Left hindlimb (tissue), 1 donor: ENCODE measurements around the gene APOA1.

Experiments used
- DNase-seq: peaks from one replicate; pipeline ENCODE4 v3.0.0-alpha.2; 2018

APOA1 gene

DNA sequence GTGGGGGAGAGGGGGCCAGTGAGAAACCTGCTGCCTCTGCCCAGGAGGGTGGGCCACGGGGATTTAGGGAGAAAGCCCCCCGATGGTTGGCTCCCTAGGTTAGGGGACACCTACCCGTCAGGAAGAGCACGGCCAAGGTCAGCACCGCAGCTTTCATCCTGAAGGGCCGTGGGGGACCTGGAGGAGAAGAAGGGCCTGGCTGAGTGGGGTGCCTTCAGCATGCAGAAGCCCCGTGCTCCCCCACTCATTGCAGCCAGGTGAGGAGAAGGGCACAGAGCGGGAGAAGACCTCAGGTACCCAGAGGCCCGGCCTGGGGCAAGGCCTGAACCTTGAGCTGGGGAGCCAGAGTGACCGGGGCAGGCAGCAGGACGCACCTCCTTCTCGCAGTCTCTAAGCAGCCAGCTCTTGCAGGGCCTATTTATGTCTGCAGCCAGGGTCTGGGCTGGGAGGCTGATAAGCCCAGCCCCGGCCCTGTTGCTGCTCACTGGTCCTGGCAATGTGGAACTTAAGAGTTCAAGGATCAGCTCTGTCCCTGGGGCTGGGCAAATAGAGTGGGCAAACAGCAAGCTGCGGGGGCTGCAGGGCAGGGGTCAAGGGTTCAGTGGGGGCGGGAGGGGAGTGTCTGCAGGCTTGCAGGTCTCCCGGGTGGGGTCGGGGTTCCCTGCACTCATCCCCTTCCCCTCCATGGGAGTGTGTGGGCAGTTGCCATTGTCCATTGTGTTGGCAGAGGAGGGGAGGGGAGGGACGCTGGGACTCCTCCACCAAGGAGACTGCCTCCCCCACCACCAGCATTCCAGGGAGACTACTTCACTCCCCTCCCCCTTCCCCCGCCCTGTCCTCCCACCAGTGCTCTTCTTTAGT, at the start of gene APOA1:
Gene APOA1, minus strand, starts transcription at position 392 of the 861 bp plus-strand sequence. Its CDS starts 235 bp downstream, at position 157.
- DNase-seq = peak; percentile 30

DNA sequence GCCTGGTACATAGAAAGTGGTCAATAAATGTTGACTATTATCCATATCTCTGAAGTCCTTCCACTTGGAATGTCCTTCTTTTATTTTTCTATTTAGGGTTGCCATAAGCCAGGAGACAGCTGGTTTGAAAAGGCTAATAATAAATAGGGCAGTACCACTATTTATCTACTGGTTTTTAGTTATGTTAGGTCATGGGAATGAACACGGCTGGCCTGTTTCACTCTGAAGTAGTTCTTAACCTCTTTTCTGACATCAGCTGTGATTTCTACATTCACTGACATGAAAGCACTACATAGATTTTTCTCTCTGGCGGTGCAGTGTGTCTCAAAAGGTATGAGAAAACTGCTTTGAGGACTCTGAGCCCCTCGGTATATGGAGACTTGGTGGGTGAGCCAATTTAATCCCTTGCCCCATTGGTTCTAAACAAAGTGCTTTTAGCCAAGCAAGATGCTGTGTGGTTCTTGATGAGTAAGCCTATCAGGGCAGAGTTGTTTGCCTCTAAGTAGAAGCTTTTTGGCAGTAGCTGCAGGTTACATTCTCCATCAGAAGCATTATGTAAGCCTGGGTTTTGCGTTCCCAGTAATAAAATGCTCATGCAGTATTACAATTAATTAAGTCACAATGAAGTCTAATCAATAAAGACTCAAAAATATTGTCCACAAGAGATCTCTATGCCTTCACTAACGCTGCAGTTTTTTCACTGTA, 48.7 kb upstream of the APOA1 start:
- no peak for DNase-seq

GRCh38 chr11:116882386-116882785, 45.0 kb upstream of the APOA1 start:
- no peak for DNase-seq

DNA sequence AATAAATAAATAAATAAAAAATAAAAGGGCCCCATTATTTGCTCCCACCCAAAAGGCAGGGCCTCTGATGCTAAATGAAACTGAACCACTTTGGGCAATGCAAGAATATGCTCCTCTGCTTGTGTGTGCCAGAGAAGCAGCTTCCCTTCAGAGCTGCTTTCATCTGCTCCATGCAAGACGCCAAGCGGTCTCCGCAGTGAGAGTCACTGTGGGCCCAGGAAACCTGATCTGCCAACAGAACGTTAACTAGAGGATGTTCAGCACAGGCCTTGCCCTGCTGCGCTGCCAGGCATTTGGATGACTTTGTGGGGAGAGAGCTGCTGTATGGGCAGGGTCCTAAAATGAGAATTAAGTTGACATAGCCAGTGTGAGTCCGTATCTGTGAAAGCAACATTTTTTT, 43.7 kb upstream of the APOA1 start:
- no peak for DNase-seq

DNA sequence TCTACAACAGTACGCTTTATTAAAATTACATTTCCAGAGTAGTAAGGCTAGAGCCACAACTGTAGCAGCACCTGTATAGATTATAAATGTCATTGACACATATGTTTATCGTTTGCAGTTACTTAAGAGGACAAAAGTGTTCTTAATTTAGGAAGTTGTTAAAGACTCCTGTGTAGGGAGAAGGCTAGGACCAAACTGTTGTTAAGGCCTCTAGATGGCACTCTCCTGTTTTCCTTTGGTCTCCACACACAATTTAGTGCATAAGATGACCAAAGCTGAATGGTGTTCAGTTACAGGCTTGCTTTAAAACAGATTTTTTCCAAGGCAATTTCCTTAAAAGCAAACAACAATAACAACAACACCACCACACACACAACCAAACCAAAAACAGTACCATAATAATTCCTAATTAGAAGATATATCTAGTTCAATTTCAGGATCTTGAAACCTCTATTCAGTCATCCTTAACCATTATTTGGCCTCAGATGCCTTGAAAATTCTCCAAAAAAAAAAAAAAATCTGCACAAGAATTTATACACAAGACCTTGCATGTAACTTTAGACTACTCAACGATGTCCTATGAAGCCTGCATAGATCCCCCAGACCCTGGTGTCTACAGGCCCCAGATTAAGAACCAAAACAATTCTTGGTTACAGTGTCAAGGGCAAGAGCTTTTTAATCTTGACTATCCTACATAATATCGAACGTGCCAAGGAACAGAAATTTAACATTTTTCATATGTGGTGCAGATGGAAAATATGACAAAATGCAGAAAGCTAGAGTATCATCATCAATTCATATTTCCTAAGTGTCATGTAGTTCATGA, 42.6 kb upstream of the APOA1 start:
- no peak for DNase-seq

DNA sequence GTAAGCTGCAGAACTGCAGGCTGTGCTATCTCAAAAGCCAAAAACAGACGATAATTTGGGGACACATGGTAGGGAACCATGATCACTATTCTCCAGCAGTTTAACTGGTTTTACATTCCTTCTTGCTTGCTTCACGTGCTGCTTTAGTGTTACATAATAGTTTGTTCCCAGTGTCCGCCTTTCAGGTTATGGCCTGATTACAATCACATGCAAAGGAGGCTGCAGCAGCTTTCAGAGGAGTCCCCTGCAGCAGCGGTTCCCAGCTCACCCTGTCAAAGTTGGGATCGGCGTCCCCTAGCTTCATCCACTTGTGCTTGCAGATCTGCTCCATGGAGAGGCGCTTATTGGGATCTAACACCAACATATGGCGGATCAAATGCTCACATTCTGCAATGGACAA, 39.2 kb upstream of the APOA1 start:
- no peak for DNase-seq

DNA sequence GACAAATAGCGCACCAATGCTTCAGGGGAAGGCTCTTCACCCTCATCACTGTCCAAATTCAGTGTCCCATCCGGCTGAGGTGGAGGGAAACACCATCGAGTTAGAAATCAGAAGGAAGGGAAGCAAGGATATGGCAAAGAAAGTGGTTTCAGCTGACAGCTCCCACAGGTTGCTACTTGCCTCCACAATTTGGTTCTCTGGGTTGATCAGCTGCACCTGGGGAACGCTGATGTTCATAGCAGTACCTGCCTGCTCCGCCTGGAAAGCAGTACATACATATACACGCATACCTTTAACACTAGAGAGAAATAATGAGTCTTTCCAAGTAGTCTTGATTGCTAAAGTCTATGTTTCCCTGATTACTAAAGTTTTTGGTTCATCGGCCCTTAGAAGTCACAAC, 37.8 kb upstream of the APOA1 start:
- no peak for DNase-seq

DNA sequence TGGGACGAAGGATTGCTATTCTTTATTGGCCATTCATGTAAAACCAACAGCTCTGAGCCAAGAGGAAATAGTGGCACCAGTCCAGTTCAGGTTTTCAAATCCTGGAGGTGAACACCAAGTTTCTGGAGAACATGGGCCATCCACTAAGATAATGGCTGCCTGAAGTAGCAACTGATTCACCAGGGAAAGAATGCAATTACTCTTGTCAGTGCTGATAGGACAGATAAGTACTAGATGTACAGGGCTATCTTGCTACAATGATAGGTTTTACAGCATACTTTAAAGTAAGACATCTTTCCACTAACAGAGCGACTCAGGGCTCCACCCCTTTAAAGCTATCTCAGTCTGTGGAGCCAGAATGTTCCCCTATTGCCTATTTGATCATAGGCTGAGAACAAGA, 36.8 kb upstream of the APOA1 start:
- no peak for DNase-seq

DNA sequence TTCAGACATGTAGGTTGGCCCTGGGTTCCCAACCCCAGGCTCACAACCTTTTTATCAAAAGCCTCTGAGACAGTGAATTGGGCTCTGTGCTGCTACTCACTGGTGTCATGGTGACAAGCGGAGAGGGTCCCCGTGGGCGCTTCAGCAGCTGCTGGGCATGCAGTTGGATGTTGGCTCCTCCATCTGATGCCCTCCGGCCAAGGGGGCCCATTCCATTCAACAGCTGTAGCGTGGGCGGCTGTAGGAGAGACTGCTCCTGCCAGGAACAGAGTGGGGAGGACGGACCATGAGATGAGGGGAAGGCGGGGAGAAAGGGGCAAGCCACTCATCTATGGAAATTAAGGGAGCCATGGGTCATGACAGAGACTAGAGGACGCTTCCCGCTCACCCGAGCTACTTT, 36.0 kb upstream of the APOA1 start:
- DNase-seq = no peak

DNA sequence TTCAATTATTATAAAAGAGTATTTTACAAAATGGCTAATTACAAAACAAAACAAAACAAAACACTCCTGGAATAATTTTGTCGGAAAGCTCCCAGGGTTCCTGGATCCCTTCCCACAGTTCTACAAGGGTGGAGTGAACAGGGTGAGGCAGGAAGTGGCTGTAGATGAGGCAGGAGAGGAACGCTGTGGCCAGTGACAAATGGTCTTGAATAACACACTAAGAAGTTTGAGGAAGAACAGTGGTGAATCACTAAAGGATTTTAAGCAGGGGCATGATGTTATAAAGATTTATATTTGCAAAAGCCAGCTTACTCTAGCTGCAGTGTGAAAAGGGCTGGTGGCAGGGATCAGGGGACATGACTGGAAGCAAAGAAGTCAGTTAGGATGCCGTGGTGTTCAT, 33.8 kb upstream of the APOA1 start:
- DNase-seq = no peak

GRCh38 chr11:116870054-116870453, 32.6 kb upstream of the APOA1 start:
- no peak for DNase-seq

DNA sequence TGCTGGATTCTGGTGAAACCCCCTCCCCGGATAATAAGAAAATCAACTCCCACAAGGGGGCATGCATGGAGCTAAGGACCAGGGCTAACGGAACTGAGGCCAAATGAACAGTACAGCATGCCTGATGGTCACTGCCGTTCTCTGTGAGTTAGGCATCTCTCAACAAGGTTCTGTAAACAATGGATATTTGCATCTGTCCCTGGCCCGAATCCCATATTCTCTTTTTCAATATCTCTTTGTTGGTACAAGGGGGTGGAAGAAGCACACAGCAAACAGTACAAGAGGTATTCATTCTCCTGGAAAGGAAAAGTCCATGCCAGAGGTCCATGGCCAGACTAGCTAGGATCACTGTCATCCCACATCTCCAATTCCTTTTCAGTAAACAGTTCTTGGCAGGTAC, 32.2 kb upstream of the APOA1 start:
- DNase-seq = no peak

DNA sequence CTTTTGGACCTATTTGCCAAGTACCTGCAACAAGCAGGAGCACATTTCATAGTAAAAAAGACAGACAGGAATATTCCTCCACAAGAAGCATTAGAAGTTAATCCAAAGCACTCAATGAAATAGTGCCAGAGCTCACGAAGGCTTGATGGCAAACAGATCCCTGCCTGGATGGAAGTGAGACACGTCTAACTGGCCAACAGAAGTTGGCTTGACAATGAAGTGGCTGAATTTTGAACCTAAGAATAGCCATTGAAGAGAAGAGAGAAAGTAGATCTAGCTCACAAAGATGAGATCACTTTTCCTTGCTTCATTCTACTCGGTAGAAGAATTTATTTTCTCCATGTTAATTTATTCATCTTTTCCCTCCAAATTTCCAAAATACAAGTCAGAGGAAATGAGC, 30.6 kb upstream of the APOA1 start:
- DNase-seq = no peak

DNA sequence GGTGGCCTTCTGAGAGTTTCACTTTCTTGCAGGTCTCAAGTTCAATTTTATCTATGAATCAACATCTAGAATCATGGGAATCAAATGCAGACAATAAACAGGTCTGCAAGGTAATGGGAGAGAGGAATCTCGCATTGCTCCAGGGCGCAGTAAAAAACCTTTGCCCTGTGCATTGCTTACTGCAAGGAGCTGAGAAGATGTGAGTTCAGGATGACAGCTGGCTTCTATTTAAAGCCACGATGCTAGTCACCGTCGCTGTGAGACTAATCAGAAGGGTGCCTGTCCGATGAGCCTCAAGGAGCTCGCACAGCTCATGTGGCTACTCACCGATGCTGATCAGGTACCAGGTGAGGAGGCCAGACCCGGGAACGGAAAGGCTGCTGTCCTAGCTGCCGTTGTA, 30.2 kb upstream of the APOA1 start:
- no peak for DNase-seq

GRCh38 chr11:116866804-116867455, 29.5 kb upstream of the APOA1 start:
- no peak for DNase-seq

GRCh38 chr11:116865696-116866095, 28.3 kb upstream of the APOA1 start:
- no peak for DNase-seq

GRCh38 chr11:116864531-116864930, 27.1 kb upstream of the APOA1 start:
- no peak for DNase-seq

DNA sequence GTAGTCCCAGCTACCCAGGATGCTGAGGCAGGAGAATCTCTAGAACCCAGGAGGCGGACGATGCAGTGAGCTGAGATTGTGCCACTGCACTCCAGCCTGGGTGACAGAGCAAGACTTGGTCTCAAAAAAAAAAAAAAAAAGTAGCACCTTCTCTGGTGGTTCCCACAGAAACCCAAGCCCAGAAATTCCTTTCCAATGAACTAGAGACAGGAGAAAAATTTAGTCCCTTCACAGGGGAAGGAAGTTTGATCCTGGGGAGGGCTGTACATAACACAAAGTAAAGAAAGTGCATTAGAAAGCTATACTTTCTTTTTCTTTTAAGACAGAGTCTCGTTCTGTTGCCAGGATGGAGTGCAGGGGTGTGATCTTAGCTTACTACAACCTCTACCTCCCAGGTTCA, 25.5 kb upstream of the APOA1 start:
- DNase-seq = no peak

DNA sequence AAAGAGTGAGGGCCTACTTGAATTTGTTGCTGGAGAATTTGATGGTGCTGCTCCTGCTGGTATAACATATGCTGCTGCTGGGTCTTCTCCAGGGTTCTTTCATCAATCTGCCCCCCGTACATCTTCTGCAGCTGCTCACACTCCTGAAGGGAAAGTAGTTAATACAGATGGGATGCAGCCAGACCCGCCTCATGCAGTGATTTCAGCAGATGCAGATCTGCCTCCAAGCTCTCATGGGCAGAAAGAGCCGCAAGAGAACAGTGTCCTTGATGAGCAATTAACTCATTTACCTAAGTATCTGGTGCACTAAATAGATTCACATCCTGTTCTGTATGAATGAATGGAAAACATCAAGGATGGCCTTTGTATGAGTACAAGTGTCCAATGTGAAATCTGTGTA, 24.8 kb upstream of the APOA1 start:
- DNase-seq = no peak

DNA sequence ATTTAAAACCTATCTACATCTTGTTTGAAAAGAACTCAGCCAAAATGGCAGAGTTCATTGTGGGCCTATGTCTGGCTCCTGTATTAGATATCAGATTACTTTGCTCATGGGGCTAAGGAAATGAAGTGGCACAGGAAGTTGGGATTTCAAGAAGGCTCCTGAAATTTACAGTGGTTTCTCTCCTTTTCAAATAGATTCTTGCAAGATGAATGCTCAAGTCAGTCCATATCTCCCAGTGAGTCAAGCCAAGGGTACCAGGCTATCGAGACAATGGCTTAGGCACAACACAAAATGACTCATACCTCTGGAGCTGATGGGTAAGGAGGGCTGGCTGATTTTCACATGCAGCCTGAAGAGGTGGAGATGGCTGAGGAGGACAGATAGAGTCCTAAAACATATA, 24.1 kb upstream of the APOA1 start:
- no peak for DNase-seq

DNA sequence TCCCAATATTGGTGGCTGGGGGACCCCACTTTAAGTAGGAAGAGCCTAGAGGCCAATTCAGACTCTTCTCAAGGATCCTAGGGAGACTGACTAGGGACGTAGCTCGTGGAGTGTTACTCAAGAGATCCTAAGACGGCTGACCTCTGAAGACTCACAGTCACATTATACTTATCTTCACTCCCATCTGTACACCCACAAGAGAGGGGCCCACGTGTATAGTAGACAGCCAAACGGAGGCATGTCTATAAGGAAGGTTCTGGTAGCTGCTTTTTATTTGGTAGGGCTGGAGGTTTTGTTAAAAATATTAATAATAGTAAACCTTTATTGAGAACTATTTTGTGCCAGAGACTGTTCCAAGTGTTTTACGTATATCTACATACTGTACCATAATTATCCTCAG, 22.9 kb upstream of the APOA1 start:
- DNase-seq = no peak

GRCh38 chr11:116859175-116859574, 21.8 kb upstream of the APOA1 start:
- no peak for DNase-seq

DNA sequence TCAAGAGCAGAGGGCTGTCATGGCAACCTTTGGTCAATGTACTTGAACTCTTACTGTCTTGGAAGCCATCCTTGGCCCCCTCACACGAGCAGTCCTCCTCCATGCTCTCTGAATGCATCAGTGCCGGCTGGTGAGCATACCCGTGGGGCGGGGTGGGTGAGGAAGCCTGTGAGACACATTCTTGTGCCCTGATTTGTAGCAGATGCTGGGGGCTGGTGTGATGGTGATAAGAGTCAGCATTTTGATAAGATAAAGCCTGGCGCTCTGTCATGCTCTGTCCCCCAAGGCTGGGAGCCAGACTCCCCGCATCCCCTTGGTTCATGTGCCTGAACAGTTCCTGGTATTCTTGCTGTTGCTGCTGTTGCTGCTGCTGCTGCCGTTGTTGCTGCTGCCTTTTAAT, 20.5 kb upstream of the APOA1 start:
- no peak for DNase-seq
